ENCODE data around the gene MARF1. TPM values are rescaled to one million over a fixed set of nuclear protein-coding genes. Genes with fewer than 3 reads are reported as not detected.
A peak's percentile ranks its signal among the peaks of the same experiment; 100 is the strongest.

The MARF1 gene
- total and polyA plus RNA-seq, 2 of the 8 experiments (the other 6 are each of a cell fraction or from before 2014, with no cell fraction given): 5.6 to 31.4 TPM

- H2AFZ ChIP-seq (ENCODE audit: low read length): no peak overlapping the region
- H3K27ac ChIP-seq (ENCODE audit: low read depth, low read length): no peak overlapping the region
- no peak overlapping the region for H3K4ac ChIP-seq (replicated peaks; ENCODE audit: insufficient read length, low read depth, low read length)
- H4K8ac ChIP-seq (ENCODE audit: extremely low read depth, insufficient read depth, low read length): no peak overlapping the region
- H2BK5ac ChIP-seq (ENCODE audit: low read depth, low read length): no peak overlapping the region
- H2BK120ac ChIP-seq (replicated peaks; ENCODE audit: low read depth, low read length): no peak overlapping the region
- peaks cover 0 to 3% (median 1%) of the 10 kb centered on the region in 4 experiments; a peak in 2 of 7 replicates for H3K4me1 ChIP-seq (replicated peaks in 1 of 4; ENCODE audit: control insufficient read depth in 3 of 4, insufficient read depth in 4 of 4, low read length in 3 of 4)
- H3K27me3 ChIP-seq (replicated peaks in 1 of 4; ENCODE audit: control insufficient read depth in 3 of 4, extremely low read depth in 1 of 4, insufficient read depth in 3 of 4, low read length in 3 of 4): no peaks in the 10 kb centered on the region
- no peaks in the 10 kb centered on the region for H3K9me3 ChIP-seq (ENCODE audit: insufficient read depth in 2 of 2, low read depth in 1 of 2, low read length in 1 of 2)
- H2BK20ac ChIP-seq (ENCODE audit: low read length): no peak overlapping the region
- peak overlapping the region; percentile 86 to 96 for H3K4me2 ChIP-seq (ENCODE audit: insufficient read depth in 1 of 2, low read depth in 2 of 2, low read length in 2 of 2)
- H3K79me1 ChIP-seq (ENCODE audit: low read depth, low read length): peaks cover 3% of the 10 kb centered on the region; the same call in 1 of the 2 replicates
- ChIA-PET POLR2A (ENCODE audit: partially characterized antibody) (interaction anchor here (0.6 to 0.7 kb wide), 2 partner anchors 8 to 14 kb away, joined by 3 to 4 read pairs; partner anchors contain the start of gene MARF1), CTCF (ENCODE audit: partially characterized antibody) (no interaction called here)
- H3K56ac ChIP-seq (replicated peaks; ENCODE audit: insufficient read length, low read depth, low read length): no peak overlapping the region
- H3K23me2 ChIP-seq (ENCODE audit: low read depth, low read length): peaks cover 6% of the 10 kb centered on the region
- peak overlapping the region; percentile 80 to 97 (median 84) for H3K4me3 ChIP-seq (ENCODE audit: extremely low read depth in 1 of 4, insufficient read depth in 2 of 4, low read depth in 3 of 4, low read length in 4 of 4)
- 1% methylated on average over 12 of the region's 18 CpGs; no CpG with 5 or more reads in 1 of the 2 experiments for WGBS, 2 experiments (ENCODE audit: extremely low coverage in 1 of 2, insufficient coverage in 1 of 2, insufficient read length in 1 of 2, insufficient replicate concordance in 2 of 2, low coverage in 1 of 2, low lambda C conversion rate in 2 of 2, missing lambda C conversion rate in 1 of 2)
- no peaks in the 10 kb centered on the region for H3K36me3 ChIP-seq (ENCODE audit: control insufficient read depth in 2 of 4, insufficient read depth in 4 of 4, low read length in 3 of 4)
- peak overlapping the region in 1 of 4 experiments; percentile 1; a peak in 2 of 7 replicates for H3K9ac ChIP-seq (replicated peaks in 1 of 4; ENCODE audit: extremely low read depth in 1 of 4, low read depth in 3 of 4, low read length in 3 of 4)
- no peak overlapping the region for H2BK12ac ChIP-seq (ENCODE audit: low read depth, low read length)
- H3K79me2 ChIP-seq (ENCODE audit: control insufficient read depth in 1 of 2, insufficient read depth in 2 of 2, low read length in 2 of 2): peaks cover 0 to 22% of the 10 kb centered on the region in 2 experiments; a peak in 3 of 4 replicates
- no peak overlapping the region for H2BK15ac ChIP-seq (ENCODE audit: low read length)
- H4K91ac ChIP-seq (replicated peaks; ENCODE audit: insufficient read length, low read length): no peak overlapping the region
- no peak overlapping the region for H4K5ac ChIP-seq (ENCODE audit: insufficient read length, low read depth, low read length)
- no peak overlapping the region for H3K14ac ChIP-seq (ENCODE audit: insufficient read length)
- H2AK5ac ChIP-seq (ENCODE audit: low read depth, low read length): no peak overlapping the region
- H3K23ac ChIP-seq (ENCODE audit: insufficient read length): no peak overlapping the region
- H3K18ac ChIP-seq (ENCODE audit: extremely low read depth, low read length): no peak overlapping the region
- DNase-seq (ENCODE audit: low read depth in 1 of 2, low spot score in 2 of 2) (no peak), FAIRE-seq (no peak)
- peaks cover 1 to 3% of the 10 kb centered on the region in 2 experiments for H4K20me1 ChIP-seq (replicated peaks in 1 of 2; ENCODE audit: control insufficient read depth in 1 of 2, insufficient read depth in 2 of 2, low read length in 2 of 2)
- TF ChIP-seq ASH2L (IDR thresholded peaks at IDR 0.05; ENCODE audit: low read length) (peak; percentile 97), USF2 (IDR thresholded peaks at IDR 0.05; ENCODE audit: low read length) (no peak), KDM1A (IDR thresholded peaks at IDR 0.05; ENCODE audit: borderline replicate concordance, low read length) (peak; percentile 64; the same call in 1 of the 2 replicates), CTCF (IDR thresholded peaks at IDR 0.05; ENCODE audit: control extremely low read depth in 1 of 3, insufficient read depth in 1 of 3, low read depth in 1 of 3, low read length in 3 of 3) (no peak), CBX5 (IDR thresholded peaks at IDR 0.05; ENCODE audit: low read depth, low read length) (no peak), KDM5A (IDR thresholded peaks at IDR 0.05; ENCODE audit: low read length) (no peak), RNF2 (IDR thresholded peaks at IDR 0.05; ENCODE audit: borderline replicate concordance, low read depth, low read length, missing control alignments, poor library complexity, severe bottlenecking) (no peak), CBX8 (IDR thresholded peaks at IDR 0.05; ENCODE audit: borderline replicate concordance, low read depth, low read length) (no peak)
These were observed 7.8 kb upstream of the MARF1 start for GRCh38 chr16:15650698-15651171.

Measured in H1 (cell line).